Neural progenitor cell (in vitro differentiated cells): ENCODE measurements around the gene USP36. TPM values are rescaled to one million over a fixed set of nuclear protein-coding genes. Genes with fewer than 3 reads are reported as not detected.
A peak's percentile ranks its signal among the peaks of the same experiment; 100 is the strongest.

Experiments
- DNase-seq: peaks from one replicate; pipeline ENCODE4 v3.0.0-alpha.2; 2016; ENCODE audit warnings: low spot score
- H2AFZ ChIP-seq: fragments of 200-600 bp; sonication (generic); replicated peaks from 2 replicates; pipeline ENCODE4 v1.6.1; 2016; ENCODE audit warnings: antibody characterized with exemption
- H3F3A ChIP-seq: fragments of 200-600 bp; sonication (generic); 2 replicates; pipeline ENCODE4 v1.6.1; 2016; ENCODE audit warnings: antibody characterized with exemption, low read depth
- H3K27ac ChIP-seq: fragments of 200-600 bp; sonication (generic); 2 replicates; pipeline ENCODE4 v1.5.1; 2016; ENCODE audit warnings: mild to moderate bottlenecking
- H3K27me3 ChIP-seq: fragments of 200-600 bp; sonication (generic); 2 replicates; pipeline ENCODE4 v1.6.1; 2016; ENCODE audit warnings: mild to moderate bottlenecking, moderate library complexity
- H3K36me3 ChIP-seq: fragments of 200-600 bp; sonication (generic); 2 replicates; pipeline ENCODE4 v1.5.1; 2016
- H3K4me1 ChIP-seq: fragments of 200-600 bp; sonication (generic); 2 replicates; pipeline ENCODE4 v1.6.1; 2016; ENCODE audit warnings: mixed run types
- H3K4me2 ChIP-seq: fragments of 200-600 bp; sonication (generic); 2 replicates; pipeline ENCODE4 v1.6.1; 2016
- H3K4me3 ChIP-seq: fragments of 200-600 bp; sonication (generic); 2 replicates; pipeline ENCODE4 v1.5.1; 2016
- H3K79me2 ChIP-seq: fragments of 200-600 bp; sonication (generic); 2 replicates; pipeline ENCODE4 v1.6.1; 2016; ENCODE audit warnings: low read depth
- H3K9ac ChIP-seq: fragments of 200-600 bp; sonication (generic); 2 replicates; pipeline ENCODE4 v1.6.1; 2016
- H3K9me3 ChIP-seq: fragments of 200-600 bp; sonication (generic); 2 replicates; pipeline ENCODE4 v1.5.1; 2016; ENCODE audit warnings: low read depth
- H4K20me1 ChIP-seq: fragments of 200-600 bp; sonication (generic); 2 replicates; pipeline ENCODE4 v1.6.1; 2016; ENCODE audit warnings: low read depth
- H3K27ac Mint-ChIP-seq: 3 replicates; pipeline ENCODE4 v1.8.0; 2021; ENCODE audit warnings: mixed read lengths
- H3K27me3 Mint-ChIP-seq: 2 replicates; pipeline ENCODE4 v1.8.0; 2022; ENCODE audit warnings: low read depth, mild to moderate bottlenecking, inconsistent platforms, moderate library complexity, mixed read lengths; ENCODE audit not compliant: insufficient read depth
- H3K36me3 Mint-ChIP-seq: 3 replicates; pipeline ENCODE4 v1.8.0; 2021; ENCODE audit warnings: mixed read lengths
- H3K4me1 Mint-ChIP-seq: 3 replicates; pipeline ENCODE4 v1.8.0; 2021; ENCODE audit warnings: mixed read lengths
- H3K4me3 Mint-ChIP-seq: 3 replicates; pipeline ENCODE4 v1.8.0; 2021; ENCODE audit warnings: mild to moderate bottlenecking, moderate library complexity, mixed read lengths
- H3K9me3 Mint-ChIP-seq: 3 replicates; pipeline ENCODE4 v1.8.0; 2020; ENCODE audit warnings: mixed read lengths
- EZH2 ChIP-seq: fragments of 200-600 bp; sonication (generic); IDR thresholded peaks from 2 replicates; pipeline ENCODE4 v1.6.1; 2017; ENCODE audit warnings: antibody characterized with exemption, mild to moderate bottlenecking, moderate library complexity
- EZH2phosphoT487 ChIP-seq: fragments of 200-600 bp; sonication (generic); IDR thresholded peaks from 2 replicates; pipeline ENCODE4 v1.6.1; 2017; ENCODE audit warnings: antibody characterized with exemption
- total RNA-seq: library from RNA; depleted of rRNA; stranded (reverse); fragments of >200 nt; gene quantifications from 2 replicates; pipeline ENCODE4 v1.2.3, GENCODE V29; 2015; ENCODE audit warnings: low replicate concordance
- TF ChIP-seq, protein P1 (sequence below): fragments of 200-600 bp; sonication (generic); IDR thresholded peaks from 2 replicates; pipeline ENCODE4 v1.5.1; 2017; ENCODE audit warnings: antibody characterized with exemption, mild to moderate bottlenecking

Gene USP36
- total RNA-seq, 1 donor from 2014 or later, result 16.6 TPM

- H3K36me3 Mint-ChIP-seq, result peaks cover 6% of the 10 kb centered on the region
- H3K36me3 ChIP-seq, result no peaks in the 10 kb centered on the region
- no peaks in the 10 kb centered on the region for H3K9me3 Mint-ChIP-seq
- no peak for DNase-seq
- no peak overlapping the region for H3K9ac ChIP-seq
- TF ChIP-seq EZH2phosphoT487 (no peak), EZH2 (no peak)
- TF ChIP-seq, protein P1, sequence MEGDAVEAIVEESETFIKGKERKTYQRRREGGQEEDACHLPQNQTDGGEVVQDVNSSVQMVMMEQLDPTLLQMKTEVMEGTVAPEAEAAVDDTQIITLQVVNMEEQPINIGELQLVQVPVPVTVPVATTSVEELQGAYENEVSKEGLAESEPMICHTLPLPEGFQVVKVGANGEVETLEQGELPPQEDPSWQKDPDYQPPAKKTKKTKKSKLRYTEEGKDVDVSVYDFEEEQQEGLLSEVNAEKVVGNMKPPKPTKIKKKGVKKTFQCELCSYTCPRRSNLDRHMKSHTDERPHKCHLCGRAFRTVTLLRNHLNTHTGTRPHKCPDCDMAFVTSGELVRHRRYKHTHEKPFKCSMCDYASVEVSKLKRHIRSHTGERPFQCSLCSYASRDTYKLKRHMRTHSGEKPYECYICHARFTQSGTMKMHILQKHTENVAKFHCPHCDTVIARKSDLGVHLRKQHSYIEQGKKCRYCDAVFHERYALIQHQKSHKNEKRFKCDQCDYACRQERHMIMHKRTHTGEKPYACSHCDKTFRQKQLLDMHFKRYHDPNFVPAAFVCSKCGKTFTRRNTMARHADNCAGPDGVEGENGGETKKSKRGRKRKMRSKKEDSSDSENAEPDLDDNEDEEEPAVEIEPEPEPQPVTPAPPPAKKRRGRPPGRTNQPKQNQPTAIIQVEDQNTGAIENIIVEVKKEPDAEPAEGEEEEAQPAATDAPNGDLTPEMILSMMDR, result no peak
- peaks cover 6% of the 10 kb centered on the region for H3K27me3 Mint-ChIP-seq
- H3K27me3 ChIP-seq, result no peaks in the 10 kb centered on the region
- peaks cover 50% of the 10 kb centered on the region for H3K4me1 Mint-ChIP-seq
- H3K27ac Mint-ChIP-seq, result peak overlapping the region; percentile 93
- H3K4me3 Mint-ChIP-seq, result peak overlapping the region; percentile 77
- peaks cover 25% of the 10 kb centered on the region for H3K4me1 ChIP-seq
- H3F3A ChIP-seq, result peaks cover 22% of the 10 kb centered on the region
- H3K4me2 ChIP-seq, result peak overlapping the region; percentile 62
- H2AFZ ChIP-seq, result no peak overlapping the region
- peaks cover 33% of the 10 kb centered on the region for H4K20me1 ChIP-seq
- no peak overlapping the region for H3K4me3 ChIP-seq
- no peak overlapping the region for H3K27ac ChIP-seq
- H3K9me3 ChIP-seq, result no peaks in the 10 kb centered on the region
- H3K79me2 ChIP-seq, result peaks cover 27% of the 10 kb centered on the region
Measured at GRCh38 chr17:78884876-78885667, 44.5 kb upstream of the USP36 start.

- peaks cover 56% of the 10 kb centered on the region for H3K4me1 Mint-ChIP-seq
- TF ChIP-seq EZH2, result no peak
- no peak for TF ChIP-seq EZH2phosphoT487
- TF ChIP-seq, protein P1, result no peak
- Histone ChIP-seq H3F3A (peaks cover 22% of the 10 kb centered on the region), H3K27me3 (no peaks in the 10 kb centered on the region), H3K9me3 (no peaks in the 10 kb centered on the region), H2AFZ (no peak overlapping the region), H3K27ac (peak overlapping the region; percentile 77), H3K4me3 (peak overlapping the region; percentile 9), H3K4me1 (peaks cover 30% of the 10 kb centered on the region), H3K9ac (no peak overlapping the region), H4K20me1 (peaks cover 26% of the 10 kb centered on the region), H3K79me2 (peaks cover 27% of the 10 kb centered on the region), H3K36me3 (no peaks in the 10 kb centered on the region), H3K4me2 (peak overlapping the region; percentile 62)
- peaks cover 7% of the 10 kb centered on the region for H3K27me3 Mint-ChIP-seq
- peak overlapping the region; percentile 77 for H3K4me3 Mint-ChIP-seq
- no peaks in the 10 kb centered on the region for H3K9me3 Mint-ChIP-seq
- DNase-seq, result peak; percentile 41
- peaks cover 7% of the 10 kb centered on the region for H3K36me3 Mint-ChIP-seq
- H3K27ac Mint-ChIP-seq, result peak overlapping the region; percentile 93
Measured at GRCh38 chr17:78884148-78884825, 43.7 kb upstream of the USP36 start.

- Mint-ChIP-seq H3K27ac (peak overlapping the region; percentile 91), H3K9me3 (no peaks in the 10 kb centered on the region), H3K4me1 (peaks cover 63% of the 10 kb centered on the region), H3K27me3 (peaks cover 9% of the 10 kb centered on the region), H3K4me3 (peak overlapping the region; percentile 78), H3K36me3 (peaks cover 10% of the 10 kb centered on the region)
- Histone ChIP-seq H3K4me3 (peak overlapping the region; percentile 9), H3K36me3 (no peaks in the 10 kb centered on the region), H3K79me2 (peaks cover 27% of the 10 kb centered on the region), H3K4me2 (peak overlapping the region; percentile 62), H3K9ac (no peak overlapping the region), H2AFZ (no peak overlapping the region), H3F3A (peaks cover 22% of the 10 kb centered on the region), H3K27me3 (no peaks in the 10 kb centered on the region), H3K27ac (peak overlapping the region; percentile 77), H3K4me1 (peaks cover 31% of the 10 kb centered on the region), H3K9me3 (no peaks in the 10 kb centered on the region), H4K20me1 (peaks cover 24% of the 10 kb centered on the region)
- TF ChIP-seq EZH2phosphoT487, result no peak
- TF ChIP-seq EZH2, result no peak
- TF ChIP-seq, protein P1, result peak; percentile 7
- DNase-seq, result peak; percentile 90
Measured at GRCh38 chr17:78883533-78884131, 43.0 kb upstream of the USP36 start.
